ENCODE data around the gene REXO1. TPM values are rescaled to one million over a fixed set of nuclear protein-coding genes. Genes with fewer than 3 reads are reported as not detected.

Gene REXO1
- total and polyA plus RNA-seq, 2 of the 8 experiments (the other 6 are each of a cell fraction or from before 2014, with no cell fraction given) = 42.4 to 44.3 TPM

DNA sequence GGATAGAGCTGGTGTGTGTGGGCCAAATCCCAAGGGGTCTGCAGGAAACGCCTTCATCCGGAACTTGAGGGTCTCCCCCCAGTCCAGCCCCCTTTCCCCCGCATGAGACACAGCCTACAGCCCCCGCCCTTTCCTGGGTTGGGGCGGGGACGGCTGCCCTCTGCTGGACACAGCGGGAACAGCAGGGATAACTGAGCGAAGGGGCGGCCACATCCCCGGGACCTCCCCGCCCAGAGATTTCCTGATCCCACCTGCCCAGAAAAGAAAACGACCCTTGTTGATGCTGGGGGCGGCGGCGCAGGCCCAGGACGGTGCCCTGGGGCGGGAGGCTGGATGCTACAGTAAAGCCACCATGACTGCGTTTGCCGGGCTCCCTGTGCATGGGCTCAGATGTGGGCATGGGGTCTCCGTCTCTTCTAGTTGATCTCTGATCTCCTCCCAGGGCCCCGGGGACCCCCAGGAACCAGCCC, 80.8 kb downstream of the REXO1 start (continued):
- TF ChIP-seq CHD7 (IDR thresholded peaks at IDR 0.05; ENCODE audit: insufficient replicate concordance, low read length) (no peak), KDM4A (IDR thresholded peaks at IDR 0.05; ENCODE audit: low read depth, low read length, severe bottlenecking) (no peak), BCL11A (IDR thresholded peaks at IDR 0.05; ENCODE audit: low read depth in 2 of 2, low read length in 2 of 2) (no peak), KDM1A (IDR thresholded peaks at IDR 0.05; ENCODE audit: borderline replicate concordance, low read length) (no peak), GABPA (IDR thresholded peaks at IDR 0.05; ENCODE audit: borderline replicate concordance, insufficient read depth, low read length) (no peak), PHF8 (conservative IDR thresholded peaks at IDR 0.05; ENCODE audit: low read depth, low read length) (no peak)

Data from H1 (cell line).